ENCODE data around the gene ADGRV1.

Gene ADGRV1

GRCh38 chr5:91180506-91180905 is 621.9 kb downstream of the ADGRV1 start:
- no peak for DNase-seq

DNA sequence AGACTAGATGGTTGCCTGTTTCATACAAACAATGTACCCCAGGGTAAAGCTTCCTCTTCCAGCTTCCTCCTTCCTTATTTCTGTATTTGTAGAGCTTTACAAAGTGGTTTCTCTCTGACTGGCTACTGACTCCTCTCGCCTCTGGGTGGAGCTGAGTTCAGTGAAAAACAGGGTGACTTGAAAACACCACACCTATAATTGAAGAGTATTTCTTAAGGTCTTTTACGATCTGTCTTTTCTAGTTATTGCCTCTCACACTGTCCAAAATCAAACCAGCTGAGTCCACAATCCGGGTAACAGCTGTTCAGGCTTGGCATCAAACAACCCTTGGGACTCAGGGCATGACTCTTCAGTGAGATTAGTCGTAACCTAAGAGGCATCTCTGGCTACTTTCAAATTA is 624.2 kb downstream of the ADGRV1 start:
- DNase-seq = no peak

DNA sequence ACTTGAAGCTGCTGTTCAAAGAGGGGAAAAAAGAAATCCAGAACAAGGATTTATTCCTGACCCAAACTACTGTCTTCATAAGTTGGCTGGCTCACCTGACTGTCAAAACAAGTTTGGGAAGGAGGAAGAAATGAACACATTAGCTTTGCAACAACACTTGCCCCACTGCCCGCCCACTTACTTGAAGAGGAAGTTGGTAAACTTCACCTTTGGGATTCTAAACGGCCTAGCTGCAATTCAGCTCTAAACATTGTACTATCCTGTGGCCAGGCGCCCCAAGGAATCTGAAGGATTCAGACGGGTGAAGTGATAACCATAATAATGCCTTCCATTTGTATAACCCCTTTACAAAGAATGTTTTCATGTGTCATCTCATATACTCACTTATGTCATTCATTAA is 625.1 kb downstream of the ADGRV1 start:
- DNase-seq = no peak

GRCh38 chr5:91186101-91186500 is 627.5 kb downstream of the ADGRV1 start:
- no peak for DNase-seq

DNA sequence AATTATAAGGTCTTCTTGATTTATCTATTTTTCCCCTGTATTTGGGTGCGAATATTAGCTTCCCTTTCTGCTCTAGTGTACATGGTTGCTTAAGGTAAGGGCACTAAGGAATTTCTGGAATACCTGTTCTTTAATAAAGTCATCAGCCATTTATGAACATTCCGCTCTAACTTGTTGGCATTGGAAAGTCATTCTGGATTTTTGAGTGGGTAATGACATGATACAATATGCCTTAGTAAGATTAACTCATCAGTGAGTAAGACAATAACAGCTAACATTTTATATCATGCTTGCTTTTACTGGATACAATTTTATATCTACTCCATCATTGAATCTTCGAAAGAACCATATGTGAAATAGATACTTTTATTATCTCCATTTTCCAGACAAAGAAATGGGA is 628.4 kb downstream of the ADGRV1 start:
- no peak for DNase-seq

DNA sequence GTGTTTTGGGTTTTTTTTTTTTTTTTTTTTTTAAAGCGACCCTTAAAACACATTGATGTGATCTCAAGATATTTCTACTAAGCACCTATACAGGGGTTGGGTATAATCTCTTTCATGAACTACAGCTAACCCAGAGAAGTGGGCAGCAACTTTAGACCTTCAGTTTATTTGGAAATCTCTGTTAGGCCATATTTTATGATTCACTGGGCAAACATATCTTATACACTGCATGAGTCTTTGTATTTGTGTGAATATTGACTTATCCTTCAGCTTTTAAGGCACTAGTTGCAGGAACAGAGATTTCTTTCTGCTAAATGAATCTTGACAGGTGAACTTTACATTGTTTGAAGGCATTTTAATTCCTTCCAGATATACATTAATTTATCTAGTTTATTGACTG is 630.2 kb downstream of the ADGRV1 start:
- DNase-seq = no peak

DNA sequence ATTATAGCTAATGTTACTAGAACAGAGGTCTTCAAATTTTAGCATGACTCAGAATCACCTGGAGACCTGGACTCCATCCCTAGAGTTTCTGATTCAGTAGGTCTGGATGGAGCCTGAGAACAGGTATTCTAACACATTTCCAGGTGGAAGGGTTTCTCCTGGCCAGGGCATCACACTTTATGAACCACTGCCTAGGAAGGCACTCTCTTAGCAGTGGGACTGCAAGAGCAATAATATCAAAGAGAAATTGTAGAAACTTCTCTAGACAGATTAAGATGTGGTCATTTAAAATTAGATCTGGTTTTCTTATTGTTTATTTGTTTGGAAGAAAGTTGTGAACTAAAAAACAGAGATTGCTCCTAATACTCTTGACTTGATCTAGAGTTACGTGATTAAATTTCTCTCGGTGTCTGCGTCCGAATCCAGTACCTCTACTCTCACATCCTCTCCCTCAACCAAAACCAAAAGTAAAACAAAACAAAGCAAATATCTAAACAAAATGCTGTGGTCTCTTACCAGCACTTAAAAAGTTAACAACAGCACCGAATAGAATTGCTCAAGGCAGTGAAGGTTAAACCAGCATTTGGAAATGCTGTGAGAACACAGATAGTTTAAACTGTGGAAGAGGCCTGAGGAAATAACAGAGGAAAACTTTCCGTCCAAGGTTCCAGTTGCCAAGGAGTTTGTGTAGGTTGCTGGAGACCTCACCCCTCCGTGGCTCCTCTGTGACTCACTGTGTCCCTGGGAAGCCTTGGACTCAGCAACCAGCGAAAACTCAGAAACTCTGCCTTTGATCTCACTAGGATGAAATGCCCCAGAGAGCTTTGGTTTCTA is 631.1 kb downstream of the ADGRV1 start:
- DNase-seq = peak; percentile 77

- DNase-seq = no peak
These were observed 631.7 kb downstream of the ADGRV1 start for GRCh38 chr5:91190314-91190690.

GRCh38 chr5:91194824-91195381 is 636.3 kb downstream of the ADGRV1 start:
- no peak for DNase-seq

GRCh38 chr5:91200692-91201091 is 642.1 kb downstream of the ADGRV1 start:
- no peak for DNase-seq

- DNase-seq = no peak
These were observed 647.5 kb downstream of the ADGRV1 start for GRCh38 chr5:91206103-91206502.

DNA sequence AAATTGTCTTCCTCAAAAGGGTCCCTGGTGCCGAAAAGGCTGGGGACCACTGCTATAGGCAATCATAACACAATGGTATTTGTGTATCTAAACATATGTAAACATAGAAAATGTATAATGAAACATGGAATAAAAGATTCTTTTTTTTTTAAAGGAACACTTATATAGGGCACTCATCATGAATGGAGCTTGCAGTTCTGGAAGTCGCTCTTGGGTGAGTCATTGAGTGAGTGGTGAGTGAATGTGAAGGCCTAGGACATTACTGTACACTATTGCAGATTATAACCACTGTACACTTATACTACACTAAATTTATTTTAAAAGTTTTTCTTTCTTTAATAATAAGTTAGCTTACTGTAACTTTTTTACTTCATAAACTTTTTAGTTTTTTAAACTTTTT is 648.1 kb downstream of the ADGRV1 start:
- DNase-seq = peak; percentile 89

- peak; percentile 68 for DNase-seq
These were observed 648.7 kb downstream of the ADGRV1 start for GRCh38 chr5:91207248-91207647.

DNA sequence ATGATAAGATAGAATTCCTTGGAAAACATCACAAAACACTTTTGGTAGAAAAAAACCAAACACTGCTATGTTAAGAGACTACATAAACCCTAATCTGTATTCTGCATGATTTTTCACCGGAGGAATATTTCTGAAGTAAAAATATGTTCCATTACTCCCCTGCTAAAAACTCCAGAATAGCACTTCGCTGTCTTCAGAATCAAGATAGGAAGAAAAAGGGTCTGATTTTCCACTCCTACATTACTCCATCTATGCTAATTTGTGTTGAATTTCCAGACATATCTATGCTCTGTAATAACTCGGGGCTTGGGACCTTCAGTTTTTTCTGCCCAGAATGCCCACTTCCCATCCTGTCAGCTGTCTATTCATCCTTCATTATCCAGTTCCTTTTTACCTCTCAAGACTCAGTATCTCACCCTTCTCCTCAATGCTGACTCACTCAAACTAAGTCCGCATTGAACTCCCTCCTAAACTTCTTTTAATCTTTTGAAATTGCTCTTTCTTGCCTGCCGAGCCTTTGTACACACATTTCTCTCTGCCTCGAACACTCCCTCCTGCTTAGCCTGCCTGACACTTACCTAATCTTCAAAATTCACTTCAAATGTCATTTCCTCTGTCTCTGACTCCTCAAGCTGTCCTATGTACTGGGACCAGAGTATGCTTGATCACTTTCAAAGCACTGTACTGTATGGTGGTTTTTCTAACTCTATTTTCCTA is 653.6 kb downstream of the ADGRV1 start:
- peak; percentile 51 for DNase-seq

DNA sequence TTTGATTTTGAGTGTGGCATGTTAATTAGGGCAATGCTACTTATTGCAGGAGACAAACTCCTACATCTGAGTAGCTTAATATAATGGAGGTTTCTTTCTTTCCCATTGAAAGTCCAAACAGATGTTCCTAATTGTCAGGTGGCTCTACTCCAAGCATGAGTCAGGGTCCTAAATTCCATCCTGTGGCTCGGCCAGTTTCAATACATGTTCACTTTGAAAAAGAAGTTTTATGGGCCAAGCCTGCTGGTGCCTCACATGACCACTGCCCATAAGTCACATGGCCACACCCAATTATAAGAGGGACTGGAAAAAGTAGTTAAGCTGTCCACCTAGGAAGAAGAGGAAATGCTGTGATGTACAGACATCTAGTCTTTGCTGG is 654.1 kb downstream of the ADGRV1 start:
- peak; percentile 94 for DNase-seq
